Upper lobe of left lung (tissue), 4 donors: Measurements from ENCODE around the gene AKR1A1.

ENCODE experiments used
- EP300 ChIP-seq, 4 donors: sonication (generic); formaldehyde crosslinking; IDR thresholded peaks; one replicate each; pipeline ENCODE4 v1.5.1; 2017; ENCODE audit warnings: antibody characterized with exemption in 4 of 4, control low read depth in 2 of 4
- POLR2A ChIP-seq, 4 donors: fragments of 450-650 bp; IDR thresholded peaks; one replicate each; pipeline ENCODE4 v1.5.1; 2016 to 2017; ENCODE audit warnings: antibody characterized with exemption in 4 of 4, mild to moderate bottlenecking in 2 of 4
- POLR2AphosphoS5 ChIP-seq, 2 donors: sonication (generic); formaldehyde crosslinking; IDR thresholded peaks; one replicate each; pipeline ENCODE4 v1.5.1; 2017; ENCODE audit warnings: antibody characterized with exemption in 2 of 2
- TF ChIP-seq, protein P1 (sequence below), 6 experiments: fragments of 450-650 bp in 4 of 6; fragments of 200-600 bp in 2 of 6; sonication (generic) in 2 of 6; IDR thresholded peaks; one replicate each; pipeline ENCODE4 v1.5.1; 2016 to 2019; ENCODE audit warnings: antibody characterized with exemption in 6 of 6

GRCh38 chr1:45608175-45609156 is 57.8 kb downstream of the AKR1A1 start:
- TF ChIP-seq, protein P1, sequence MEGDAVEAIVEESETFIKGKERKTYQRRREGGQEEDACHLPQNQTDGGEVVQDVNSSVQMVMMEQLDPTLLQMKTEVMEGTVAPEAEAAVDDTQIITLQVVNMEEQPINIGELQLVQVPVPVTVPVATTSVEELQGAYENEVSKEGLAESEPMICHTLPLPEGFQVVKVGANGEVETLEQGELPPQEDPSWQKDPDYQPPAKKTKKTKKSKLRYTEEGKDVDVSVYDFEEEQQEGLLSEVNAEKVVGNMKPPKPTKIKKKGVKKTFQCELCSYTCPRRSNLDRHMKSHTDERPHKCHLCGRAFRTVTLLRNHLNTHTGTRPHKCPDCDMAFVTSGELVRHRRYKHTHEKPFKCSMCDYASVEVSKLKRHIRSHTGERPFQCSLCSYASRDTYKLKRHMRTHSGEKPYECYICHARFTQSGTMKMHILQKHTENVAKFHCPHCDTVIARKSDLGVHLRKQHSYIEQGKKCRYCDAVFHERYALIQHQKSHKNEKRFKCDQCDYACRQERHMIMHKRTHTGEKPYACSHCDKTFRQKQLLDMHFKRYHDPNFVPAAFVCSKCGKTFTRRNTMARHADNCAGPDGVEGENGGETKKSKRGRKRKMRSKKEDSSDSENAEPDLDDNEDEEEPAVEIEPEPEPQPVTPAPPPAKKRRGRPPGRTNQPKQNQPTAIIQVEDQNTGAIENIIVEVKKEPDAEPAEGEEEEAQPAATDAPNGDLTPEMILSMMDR (IDR thresholded peaks at IDR 0.05): no peak
- TF ChIP-seq POLR2A (IDR thresholded peaks at IDR 0.05): no peak
- no peak for TF ChIP-seq POLR2AphosphoS5 (IDR thresholded peaks at IDR 0.05)
- TF ChIP-seq EP300 (IDR thresholded peaks at IDR 0.05): no peak
